Measurements from ENCODE around the gene PALB2.

The PALB2 gene

GRCh38 chr16:23595246-23595950, 45.7 kb downstream of the PALB2 start:
- Histone ChIP-seq H3K36me3 (replicated peaks in 1 of 2; ENCODE audit: control insufficient read depth in 2 of 2, insufficient read depth in 2 of 2, low read length in 2 of 2) (peaks cover 14 to 41% of the 10 kb centered on the region in 2 donors), H3K79me1 (ENCODE audit: low read depth, low read length) (peaks cover 5% of the 10 kb centered on the region), H2AFZ (ENCODE audit: low read length) (peak overlapping the region; percentile 94), H3K4me1 (ENCODE audit: control insufficient read depth in 2 of 2, insufficient read depth in 1 of 2, low read depth in 1 of 2, low read length in 2 of 2) (peaks cover 4 to 11% of the 10 kb centered on the region in 2 donors), H2BK15ac (ENCODE audit: low read length) (no peak overlapping the region), H4K91ac (ENCODE audit: low read depth, low read length, poor library complexity) (no peak overlapping the region), H3K18ac (ENCODE audit: low read length) (peak overlapping the region; percentile 98), H2BK120ac (ENCODE audit: low read depth, low read length) (no peak overlapping the region), H2BK5ac (ENCODE audit: low read length) (peak overlapping the region; percentile 0), H2BK12ac (ENCODE audit: low read length) (no peak overlapping the region), H3K4me3 (ENCODE audit: low read length in 2 of 2) (peak overlapping the region; percentile 98 to 99), H3K27me3 (ENCODE audit: control insufficient read depth in 3 of 3, insufficient read depth in 3 of 3, low read depth in 1 of 3, low read length in 3 of 3) (no peaks in the 10 kb centered on the region), H3K9me3 (replicated peaks in 1 of 2; ENCODE audit: control insufficient read depth in 2 of 2, insufficient read depth in 1 of 2, low read depth in 1 of 2, low read length in 2 of 2) (no peaks in the 10 kb centered on the region), H3K4ac (ENCODE audit: low read length) (no peak overlapping the region), H3K9ac (ENCODE audit: low read depth, low read length, poor library complexity) (peak overlapping the region; percentile 91), H2AK5ac (ENCODE audit: low read depth, low read length) (peak overlapping the region; percentile 98), H3K4me2 (ENCODE audit: insufficient read depth, low read length, poor library complexity, severe bottlenecking) (peak overlapping the region; percentile 93), H4K8ac (ENCODE audit: low read depth, low read length) (no peak overlapping the region), H3K14ac (ENCODE audit: low read length) (peak overlapping the region; percentile 91), H3K27ac (replicated peaks; ENCODE audit: low read length) (no peak overlapping the region), H3K23ac (ENCODE audit: low read depth, low read length, poor library complexity) (peak overlapping the region; percentile 73)
- WGBS, 2 donors (ENCODE audit: extremely low coverage in 2 of 2, insufficient read length in 2 of 2, insufficient replicate concordance in 1 of 2) = no CpG with 5 or more reads among the region's 34 CpGs
- DNase-seq (ENCODE audit: low spot score) = no peak

- Histone ChIP-seq H3K23ac (ENCODE audit: low read depth, low read length, poor library complexity) (no peak overlapping the region), H3K4me3 (ENCODE audit: low read length in 2 of 2) (no peak overlapping the region), H3K4ac (ENCODE audit: low read length) (no peak overlapping the region), H3K4me2 (ENCODE audit: insufficient read depth, low read length, poor library complexity, severe bottlenecking) (no peak overlapping the region), H2AK5ac (ENCODE audit: low read depth, low read length) (no peak overlapping the region), H4K91ac (ENCODE audit: low read depth, low read length, poor library complexity) (no peak overlapping the region), H3K14ac (ENCODE audit: low read length) (no peak overlapping the region), H3K4me1 (ENCODE audit: control insufficient read depth in 2 of 2, insufficient read depth in 1 of 2, low read depth in 1 of 2, low read length in 2 of 2) (peaks cover 4 to 10% of the 10 kb centered on the region in 2 donors), H3K36me3 (replicated peaks in 1 of 2; ENCODE audit: control insufficient read depth in 2 of 2, insufficient read depth in 2 of 2, low read length in 2 of 2) (peaks cover 21 to 53% of the 10 kb centered on the region in 2 donors), H2BK5ac (ENCODE audit: low read length) (no peak overlapping the region), H3K79me1 (ENCODE audit: low read depth, low read length) (peaks cover 8% of the 10 kb centered on the region), H3K9ac (ENCODE audit: low read depth, low read length, poor library complexity) (no peak overlapping the region), H4K8ac (ENCODE audit: low read depth, low read length) (no peak overlapping the region), H2BK120ac (ENCODE audit: low read depth, low read length) (no peak overlapping the region), H3K18ac (ENCODE audit: low read length) (no peak overlapping the region), H2BK12ac (ENCODE audit: low read length) (no peak overlapping the region), H2BK15ac (ENCODE audit: low read length) (no peak overlapping the region), H3K27ac (replicated peaks; ENCODE audit: low read length) (no peak overlapping the region), H2AFZ (ENCODE audit: low read length) (no peak overlapping the region), H3K27me3 (ENCODE audit: control insufficient read depth in 3 of 3, insufficient read depth in 3 of 3, low read depth in 1 of 3, low read length in 3 of 3) (no peaks in the 10 kb centered on the region), H3K9me3 (replicated peaks in 1 of 2; ENCODE audit: control insufficient read depth in 2 of 2, insufficient read depth in 1 of 2, low read depth in 1 of 2, low read length in 2 of 2) (no peaks in the 10 kb centered on the region)
- no peak for DNase-seq (ENCODE audit: low spot score)
- WGBS, 2 donors (ENCODE audit: extremely low coverage in 2 of 2, insufficient read length in 2 of 2, insufficient replicate concordance in 1 of 2) = no CpG with 5 or more reads among the region's 12 CpGs
These were observed 46.9 kb downstream of the PALB2 start for GRCh38 chr16:23594186-23594585.

DNA sequence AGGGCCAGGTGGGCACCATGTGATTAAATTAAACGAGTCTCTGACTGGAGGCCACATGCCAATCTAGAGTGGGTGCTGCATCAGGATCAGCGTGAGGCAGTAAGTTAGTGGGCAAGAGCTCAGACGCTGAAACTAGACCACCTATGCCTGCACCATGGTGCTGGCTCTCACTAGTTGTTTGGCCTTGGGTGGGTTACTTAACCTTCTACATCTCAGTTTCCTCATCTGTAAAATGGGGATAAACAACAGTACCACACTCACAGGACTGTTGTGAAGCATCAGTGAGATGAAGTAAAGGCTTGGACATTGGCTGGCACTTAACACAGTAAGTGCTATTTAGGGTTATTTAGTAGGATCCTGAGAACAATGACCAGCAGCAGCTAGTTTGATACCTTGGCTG, 50.9 kb downstream of the PALB2 start:
- no CpG with 5 or more reads among the region's 3 CpGs for WGBS, 2 donors (ENCODE audit: extremely low coverage in 2 of 2, insufficient read length in 2 of 2, insufficient replicate concordance in 1 of 2)
- peaks cover 29 to 91% of the 10 kb centered on the region in 2 donors for H3K36me3 ChIP-seq (replicated peaks in 1 of 2; ENCODE audit: control insufficient read depth in 2 of 2, insufficient read depth in 2 of 2, low read length in 2 of 2)

DNA sequence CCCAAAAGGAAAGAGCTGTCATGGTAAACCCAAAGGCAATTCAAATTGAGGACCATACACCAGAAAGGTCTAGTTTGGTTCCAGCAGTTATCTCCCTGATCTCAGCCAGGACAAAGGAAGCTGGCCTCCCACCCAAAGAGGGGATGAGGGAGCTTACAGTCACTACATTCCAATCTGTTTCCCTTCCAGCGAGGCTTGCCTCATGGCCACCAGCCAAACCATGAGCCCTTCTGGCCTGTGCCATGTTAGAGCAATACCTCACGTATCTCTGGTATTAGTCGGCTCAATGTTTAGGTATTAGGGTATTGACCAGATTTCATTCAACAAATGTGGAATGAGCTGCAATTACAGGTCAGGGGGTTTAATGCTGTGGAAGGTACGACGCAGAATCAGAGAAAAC, 53.4 kb downstream of the PALB2 start:
- no peak for DNase-seq (ENCODE audit: low spot score)
- H3K36me3 ChIP-seq (replicated peaks in 1 of 2; ENCODE audit: control insufficient read depth in 2 of 2, insufficient read depth in 2 of 2, low read length in 2 of 2) = peaks cover 33 to 84% of the 10 kb centered on the region in 2 donors
- no CpG with 5 or more reads among the region's 5 CpGs for whole genome bisulfite sequencing, 2 donors (ENCODE audit: extremely low coverage in 2 of 2, insufficient read length in 2 of 2, insufficient replicate concordance in 1 of 2)

More for the DNA sequence above, 50.9 kb downstream of the PALB2 start:
- H3K9ac ChIP-seq (ENCODE audit: low read depth, low read length, poor library complexity) = no peak overlapping the region
- H2AFZ ChIP-seq (ENCODE audit: low read length) = no peak overlapping the region
- H3K4me1 ChIP-seq (ENCODE audit: control insufficient read depth in 2 of 2, insufficient read depth in 1 of 2, low read depth in 1 of 2, low read length in 2 of 2) = peaks cover 2% of the 10 kb centered on the region in 2 donors
- H3K4me3 ChIP-seq (ENCODE audit: low read length in 2 of 2) = peak overlapping the region in 1 of 2 donors; percentile 22
- H3K23ac ChIP-seq (ENCODE audit: low read depth, low read length, poor library complexity) = no peak overlapping the region
- no peak overlapping the region for H3K4me2 ChIP-seq (ENCODE audit: insufficient read depth, low read length, poor library complexity, severe bottlenecking)
- H2BK5ac ChIP-seq (ENCODE audit: low read length) = no peak overlapping the region
- no peak overlapping the region for H2AK5ac ChIP-seq (ENCODE audit: low read depth, low read length)
- no peaks in the 10 kb centered on the region for H3K9me3 ChIP-seq (replicated peaks in 1 of 2; ENCODE audit: control insufficient read depth in 2 of 2, insufficient read depth in 1 of 2, low read depth in 1 of 2, low read length in 2 of 2)
- H3K27me3 ChIP-seq (ENCODE audit: control insufficient read depth in 3 of 3, insufficient read depth in 3 of 3, low read depth in 1 of 3, low read length in 3 of 3) = no peaks in the 10 kb centered on the region
- H2BK12ac ChIP-seq (ENCODE audit: low read length) = no peak overlapping the region
- H2BK15ac ChIP-seq (ENCODE audit: low read length) = no peak overlapping the region
- no peak overlapping the region for H4K8ac ChIP-seq (ENCODE audit: low read depth, low read length)
- no peak overlapping the region for H4K91ac ChIP-seq (ENCODE audit: low read depth, low read length, poor library complexity)
- H3K79me1 ChIP-seq (ENCODE audit: low read depth, low read length) = peaks cover 6% of the 10 kb centered on the region
- H3K18ac ChIP-seq (ENCODE audit: low read length) = no peak overlapping the region
- no peak for DNase-seq (ENCODE audit: low spot score)
- no peak overlapping the region for H3K27ac ChIP-seq (replicated peaks; ENCODE audit: low read length)
- H3K4ac ChIP-seq (ENCODE audit: low read length) = no peak overlapping the region
- H2BK120ac ChIP-seq (ENCODE audit: low read depth, low read length) = no peak overlapping the region
- no peak overlapping the region for H3K14ac ChIP-seq (ENCODE audit: low read length)

More for the DNA sequence above, 53.4 kb downstream of the PALB2 start:
- no peak overlapping the region for H3K4ac ChIP-seq (ENCODE audit: low read length)
- no peak overlapping the region for H4K8ac ChIP-seq (ENCODE audit: low read depth, low read length)
- H2BK120ac ChIP-seq (ENCODE audit: low read depth, low read length) = no peak overlapping the region
- no peak overlapping the region for H2AK5ac ChIP-seq (ENCODE audit: low read depth, low read length)
- H2BK15ac ChIP-seq (ENCODE audit: low read length) = no peak overlapping the region
- H3K27me3 ChIP-seq (ENCODE audit: control insufficient read depth in 3 of 3, insufficient read depth in 3 of 3, low read depth in 1 of 3, low read length in 3 of 3) = no peaks in the 10 kb centered on the region
- H3K27ac ChIP-seq (replicated peaks; ENCODE audit: low read length) = no peak overlapping the region
- no peak overlapping the region for H3K4me2 ChIP-seq (ENCODE audit: insufficient read depth, low read length, poor library complexity, severe bottlenecking)
- no peak overlapping the region for H4K91ac ChIP-seq (ENCODE audit: low read depth, low read length, poor library complexity)
- H3K79me1 ChIP-seq (ENCODE audit: low read depth, low read length) = peaks cover 6% of the 10 kb centered on the region
- H3K9me3 ChIP-seq (replicated peaks in 1 of 2; ENCODE audit: control insufficient read depth in 2 of 2, insufficient read depth in 1 of 2, low read depth in 1 of 2, low read length in 2 of 2) = no peaks in the 10 kb centered on the region
- H3K4me1 ChIP-seq (ENCODE audit: control insufficient read depth in 2 of 2, insufficient read depth in 1 of 2, low read depth in 1 of 2, low read length in 2 of 2) = no peaks in the 10 kb centered on the region
- H3K23ac ChIP-seq (ENCODE audit: low read depth, low read length, poor library complexity) = no peak overlapping the region
- H3K9ac ChIP-seq (ENCODE audit: low read depth, low read length, poor library complexity) = no peak overlapping the region
- no peak overlapping the region for H3K18ac ChIP-seq (ENCODE audit: low read length)
- H3K4me3 ChIP-seq (ENCODE audit: low read length in 2 of 2) = no peak overlapping the region
- H2BK5ac ChIP-seq (ENCODE audit: low read length) = no peak overlapping the region
- no peak overlapping the region for H2BK12ac ChIP-seq (ENCODE audit: low read length)
- H3K14ac ChIP-seq (ENCODE audit: low read length) = no peak overlapping the region
- no peak overlapping the region for H2AFZ ChIP-seq (ENCODE audit: low read length)
